GM12891 (cell line): ENCODE measurements around the gene GPC5.

Experiments
- DNase-seq: peaks from one replicate; pipeline ENCODE4 v3.0.0; 2011; ENCODE audit warnings: low spot score; ENCODE audit not compliant: insufficient read length
- FAIRE-seq: peaks from 2 replicates; lab custom pipeline; 2011; peaks lifted over from hg19 to GRCh38; lab: Jason Lieb, UNC
- PAX5 ChIP-seq: IDR thresholded peaks from 2 replicates; pipeline ENCODE4 v1.6.1; 2011; ENCODE audit warnings: low read length, moderate library complexity, mild to moderate bottlenecking; ENCODE audit not compliant: insufficient read depth, severe bottlenecking
- POLR2A ChIP-seq: IDR thresholded peaks from 2 replicates; pipeline ENCODE4 v1.6.1; 2011; ENCODE audit warnings: low read depth, low read length, control low read depth
- POLR2AphosphoS5 ChIP-seq: IDR thresholded peaks from 2 replicates; pipeline ENCODE4 v1.6.1; 2011; ENCODE audit warnings: low read depth, low read length, control low read depth
- POU2F2 ChIP-seq: IDR thresholded peaks from 2 replicates; pipeline ENCODE4 v1.6.1; 2011; ENCODE audit warnings: low read depth, mild to moderate bottlenecking, control low read depth, low read length, moderate library complexity
- SPI1 ChIP-seq: IDR thresholded peaks from 2 replicates; pipeline ENCODE4 v1.6.1; 2011; ENCODE audit warnings: low read depth, low read length, control low read depth
- TAF1 ChIP-seq: IDR thresholded peaks from 2 replicates; pipeline ENCODE4 v1.6.1; 2011; ENCODE audit warnings: low read depth, low read length, control low read depth

GPC5 gene

GRCh38 chr13:91716436-91717065 lies 318.1 kb downstream of the GPC5 start:
- TF ChIP-seq TAF1 (no peak), POLR2AphosphoS5 (no peak), SPI1 (no peak), POU2F2 (no peak), POLR2A (no peak), PAX5 (no peak)
- no peak for FAIRE-seq

GRCh38 chr13:91719033-91719432 lies 320.6 kb downstream of the GPC5 start:
- DNase-seq (no peak), FAIRE-seq (no peak)
- TF ChIP-seq POLR2A (no peak), PAX5 (no peak), SPI1 (no peak), POLR2AphosphoS5 (no peak), POU2F2 (no peak), TAF1 (no peak)

More at GRCh38 chr13:91716436-91717065, 318.1 kb downstream of the GPC5 start:
- no peak for DNase-seq

GRCh38 chr13:91721413-91721812 lies 323.0 kb downstream of the GPC5 start:
- no peak for TF ChIP-seq POLR2A
- TF ChIP-seq POLR2AphosphoS5 = no peak
- no peak for TF ChIP-seq SPI1
- no peak for TF ChIP-seq TAF1
- no peak for TF ChIP-seq POU2F2
- no peak for TF ChIP-seq PAX5
- no peak for FAIRE-seq
- no peak for DNase-seq

- TF ChIP-seq PAX5 = no peak
- no peak for TF ChIP-seq POLR2A
- no peak for TF ChIP-seq POLR2AphosphoS5
- TF ChIP-seq TAF1 = no peak
- no peak for TF ChIP-seq SPI1
- no peak for TF ChIP-seq POU2F2
- DNase-seq = no peak
- no peak for FAIRE-seq
These were observed 324.0 kb downstream of the GPC5 start for GRCh38 chr13:91722267-91722884.

- FAIRE-seq (no peak), DNase-seq (no peak)
- no peak for TF ChIP-seq SPI1
- no peak for TF ChIP-seq POLR2AphosphoS5
- TF ChIP-seq POU2F2 = no peak
- TF ChIP-seq POLR2A = no peak
- TF ChIP-seq PAX5 = no peak
These were observed 326.2 kb downstream of the GPC5 start for GRCh38 chr13:91724591-91724990.

- DNase-seq = no peak
- no peak for FAIRE-seq
- TF ChIP-seq SPI1 (no peak), PAX5 (no peak), POLR2AphosphoS5 (no peak), POLR2A (no peak), TAF1 (no peak), POU2F2 (no peak)
These were observed 327.2 kb downstream of the GPC5 start for GRCh38 chr13:91725646-91726045.

GRCh38 chr13:91726671-91727070 lies 328.2 kb downstream of the GPC5 start:
- no peak for DNase-seq
- TF ChIP-seq POLR2A (no peak), SPI1 (no peak), PAX5 (no peak), POU2F2 (no peak)
- no peak for FAIRE-seq

GRCh38 chr13:91729859-91730258 lies 331.4 kb downstream of the GPC5 start:
- FAIRE-seq = no peak

GRCh38 chr13:91739751-91740150 lies 341.3 kb downstream of the GPC5 start:
- TF ChIP-seq SPI1 (no peak), POLR2AphosphoS5 (no peak), POU2F2 (no peak), POLR2A (no peak)
- no peak for DNase-seq
- no peak for FAIRE-seq

More at GRCh38 chr13:91729859-91730258, 331.4 kb downstream of the GPC5 start:
- DNase-seq = no peak
- TF ChIP-seq TAF1 (no peak), POLR2A (no peak), POU2F2 (no peak), POLR2AphosphoS5 (no peak), SPI1 (no peak), PAX5 (no peak)

GRCh38 chr13:91740756-91741155 lies 342.3 kb downstream of the GPC5 start:
- no peak for TF ChIP-seq POLR2A
- no peak for TF ChIP-seq POU2F2
- no peak for TF ChIP-seq TAF1
- TF ChIP-seq SPI1 = no peak
- TF ChIP-seq PAX5 = no peak
- TF ChIP-seq POLR2AphosphoS5 = no peak

GRCh38 chr13:91741925-91742324 lies 343.5 kb downstream of the GPC5 start:
- FAIRE-seq (no peak), DNase-seq (no peak)
- TF ChIP-seq TAF1 = no peak
- no peak for TF ChIP-seq POLR2AphosphoS5
- no peak for TF ChIP-seq POU2F2
- no peak for TF ChIP-seq PAX5

More at GRCh38 chr13:91740756-91741155, 342.3 kb downstream of the GPC5 start:
- no peak for FAIRE-seq
- DNase-seq = no peak
